Measurements from ENCODE around the gene NEMP2.

The NEMP2 gene

GRCh38 chr2:190504912-190505311 lies 29.6 kb downstream of the NEMP2 start:
- Histone ChIP-seq H3K27me3 (ENCODE audit: insufficient read depth, low read depth) (no peaks in the 10 kb centered on the region), H3K27ac (no peak overlapping the region), H3K79me2 (ENCODE audit: insufficient read depth, low read depth) (no peaks in the 10 kb centered on the region), H4K20me1 (ENCODE audit: insufficient read depth) (no peaks in the 10 kb centered on the region), H3K36me3 (ENCODE audit: insufficient read depth) (no peaks in the 10 kb centered on the region), H2AFZ (ENCODE audit: low read depth) (no peak overlapping the region), H3K4me1 (ENCODE audit: low read depth, poor library complexity, severe bottlenecking) (no peaks in the 10 kb centered on the region), H3K4me2 (no peak overlapping the region), H3K9ac (no peak overlapping the region), H3K4me3 (IDR thresholded peaks at IDR 0.05; ENCODE audit: insufficient read depth, low read depth, low read length) (no peak overlapping the region)
- no peak for TF ChIP-seq CTCF (conservative IDR thresholded peaks at IDR 0.05; ENCODE audit: low read depth, low read length)

GRCh38 chr2:190503088-190503487 lies 31.4 kb downstream of the NEMP2 start:
- no peak overlapping the region for H2AFZ ChIP-seq (ENCODE audit: low read depth)

GRCh38 chr2:190501702-190502407 lies 32.7 kb downstream of the NEMP2 start:
- Histone ChIP-seq H2AFZ (ENCODE audit: low read depth) (no peak overlapping the region), H3K4me2 (no peak overlapping the region), H3K79me2 (ENCODE audit: insufficient read depth, low read depth) (no peaks in the 10 kb centered on the region), H3K27me3 (ENCODE audit: insufficient read depth, low read depth) (no peaks in the 10 kb centered on the region), H3K9ac (no peak overlapping the region), H3K27ac (no peak overlapping the region), H4K20me1 (ENCODE audit: insufficient read depth) (no peaks in the 10 kb centered on the region), H3K4me1 (ENCODE audit: low read depth, poor library complexity, severe bottlenecking) (no peaks in the 10 kb centered on the region), H3K4me3 (IDR thresholded peaks at IDR 0.05; ENCODE audit: insufficient read depth, low read depth, low read length) (no peak overlapping the region), H3K36me3 (ENCODE audit: insufficient read depth) (no peaks in the 10 kb centered on the region)
- TF ChIP-seq CTCF (conservative IDR thresholded peaks at IDR 0.05; ENCODE audit: low read depth, low read length): no peak

More at GRCh38 chr2:190503088-190503487, 31.4 kb downstream of the NEMP2 start:
- Histone ChIP-seq H3K4me2 (no peak overlapping the region), H4K20me1 (ENCODE audit: insufficient read depth) (no peaks in the 10 kb centered on the region), H3K4me1 (ENCODE audit: low read depth, poor library complexity, severe bottlenecking) (no peaks in the 10 kb centered on the region), H3K79me2 (ENCODE audit: insufficient read depth, low read depth) (no peaks in the 10 kb centered on the region), H3K27ac (no peak overlapping the region), H3K36me3 (ENCODE audit: insufficient read depth) (no peaks in the 10 kb centered on the region), H3K9ac (no peak overlapping the region), H3K27me3 (ENCODE audit: insufficient read depth, low read depth) (no peaks in the 10 kb centered on the region), H3K4me3 (IDR thresholded peaks at IDR 0.05; ENCODE audit: insufficient read depth, low read depth, low read length) (no peak overlapping the region)
- TF ChIP-seq CTCF (conservative IDR thresholded peaks at IDR 0.05; ENCODE audit: low read depth, low read length): no peak

GRCh38 chr2:190501231-190501630 lies 33.3 kb downstream of the NEMP2 start:
- Histone ChIP-seq H3K4me1 (ENCODE audit: low read depth, poor library complexity, severe bottlenecking) (no peaks in the 10 kb centered on the region), H2AFZ (ENCODE audit: low read depth) (no peak overlapping the region), H3K79me2 (ENCODE audit: insufficient read depth, low read depth) (no peaks in the 10 kb centered on the region), H3K4me2 (no peak overlapping the region), H3K9ac (no peak overlapping the region), H4K20me1 (ENCODE audit: insufficient read depth) (no peaks in the 10 kb centered on the region), H3K36me3 (ENCODE audit: insufficient read depth) (no peaks in the 10 kb centered on the region), H3K27ac (no peak overlapping the region), H3K27me3 (ENCODE audit: insufficient read depth, low read depth) (no peaks in the 10 kb centered on the region), H3K4me3 (IDR thresholded peaks at IDR 0.05; ENCODE audit: insufficient read depth, low read depth, low read length) (no peak overlapping the region)
- no peak for TF ChIP-seq CTCF (conservative IDR thresholded peaks at IDR 0.05; ENCODE audit: low read depth, low read length)
